HepG2 (cell line): ENCODE results near the gene PIK3C2B. TPM values are rescaled to one million over a fixed set of nuclear protein-coding genes. Genes with fewer than 3 reads are reported as not detected.

Experiments
- EED ChIP-seq: sonication (generic); formaldehyde crosslinking; IDR thresholded peaks from 2 replicates; pipeline ENCODE4 v1.5.0; 2020; ENCODE audit warnings: mild to moderate bottlenecking, missing genetic modification reagents
- ETS1 ChIP-seq: sonication (generic); formaldehyde crosslinking; IDR thresholded peaks from 2 replicates; pipeline ENCODE4 v1.4.0; 2020; ENCODE audit warnings: missing genetic modification reagents
- FOXA3 ChIP-seq: IDR thresholded peaks from 2 replicates; pipeline ENCODE4 v1.6.1; 2016; ENCODE audit warnings: missing genetic modification reagents, missing compliant biosample characterization
- HDAC6 ChIP-seq: fragments of 200-600 bp; sonication (generic); IDR thresholded peaks from 2 replicates; pipeline ENCODE4 v1.7.0; 2017; ENCODE audit warnings: mild to moderate bottlenecking, antibody characterized with exemption, low read length, low read depth
- KLF11 ChIP-seq: IDR thresholded peaks from 2 replicates; pipeline ENCODE4 v1.6.1; 2016; ENCODE audit warnings: missing compliant biosample characterization
- MZF1 ChIP-seq: sonication (generic); formaldehyde crosslinking; IDR thresholded peaks from 2 replicates; pipeline ENCODE4 v1.8.1; 2023; ENCODE audit warnings: mild to moderate bottlenecking, missing genetic modification reagents, borderline replicate concordance
- REPIN1 ChIP-seq: sonication (generic); formaldehyde crosslinking; IDR thresholded peaks from 2 replicates; pipeline ENCODE4 v1.8.0; 2022; ENCODE audit warnings: missing genetic modification reagents, low read depth, mild to moderate bottlenecking, borderline replicate concordance
- ZBTB40 ChIP-seq, 2 experiments: fragments of 450-650 bp in 1 of 2; sonication (generic) in 1 of 2; formaldehyde crosslinking in 1 of 2; IDR thresholded peaks; 2 replicates each; pipeline versions ENCODE4 v1.6.1 to v1.8.0; 2016 to 2022; ENCODE audit warnings: antibody characterized with exemption in 1 of 2, mild to moderate bottlenecking in 1 of 2, missing genetic modification reagents in 1 of 2
- ZBTB43 ChIP-seq: sonication (generic); formaldehyde crosslinking; conservative IDR thresholded peaks from 2 replicates; pipeline ENCODE4 v1.4.0; 2020; ENCODE audit warnings: missing genetic modification reagents
- ZFP90 ChIP-seq: sonication (generic); formaldehyde crosslinking; IDR thresholded peaks from 2 replicates; pipeline ENCODE4 v1.8.0; 2022; ENCODE audit warnings: missing genetic modification reagents, mild to moderate bottlenecking, inconsistent platforms, borderline replicate concordance
- ZNF564 ChIP-seq: sonication (generic); formaldehyde crosslinking; IDR thresholded peaks from 2 replicates; pipeline ENCODE4 v1.8.1; 2023; ENCODE audit warnings: mild to moderate bottlenecking, missing genetic modification reagents
- polyA plus RNA-seq, 8 experiments: library from polyadenylated mRNA; depleted of rRNA in 3 of 8; stranded (reverse) in 7 of 8; unstranded in 1 of 8; fragments of >200 nt; fragmentation: Illumina TruSeq in 4 of 8; extraction: Trizol in 4 of 8; gene quantifications; 2 replicates each; pipeline versions ENCODE4 v1.2.1 to v1.2.3, GENCODE V29; 2011 to 2016; ENCODE audit warnings: low read depth in 4 of 8, missing spikeins in 1 of 8, mixed read lengths in 1 of 8; ENCODE audit not compliant: insufficient read depth in 1 of 8
- total RNA-seq, 5 experiments: library from RNA; depleted of rRNA; stranded (reverse); fragments of >200 nt; fragmentation: Illumina TruSeq; extraction: Trizol; gene quantifications; 2 replicates each; pipeline ENCODE4 v1.2.3, GENCODE V29; 2016; ENCODE audit warnings: low read depth in 1 of 5
- TF ChIP-seq, protein P1 (sequence below): sonication (generic); formaldehyde crosslinking; IDR thresholded peaks from 2 replicates; pipeline ENCODE4 v1.8.1; 2022; ENCODE audit warnings: mild to moderate bottlenecking, missing genetic modification reagents
- TF ChIP-seq, protein P2 (sequence below): sonication (generic); formaldehyde crosslinking; IDR thresholded peaks from 2 replicates; pipeline ENCODE4 v1.4.0; 2020; ENCODE audit warnings: missing genetic modification reagents

Gene PIK3C2B
- total and polyA plus RNA-seq, 2 of the 13 experiments (the other 11 are each of a cell fraction or from before 2014, with no cell fraction given), result 3.4 to 4.5 TPM

GRCh38 chr1:204506201-204506968, 11.8 kb upstream of the PIK3C2B start (continued):
- 0 out of 2 replicates have a peak, but pooled peaks have one; percentile 19 for TF ChIP-seq ZBTB40 (IDR thresholded peaks at IDR 0.05)
- no peak for TF ChIP-seq ZBTB40 (CRISPR knock-in tag; IDR thresholded peaks at IDR 0.05)
- TF ChIP-seq KLF11 (CRISPR knock-in tag), result no peak
- TF ChIP-seq, protein P1, sequence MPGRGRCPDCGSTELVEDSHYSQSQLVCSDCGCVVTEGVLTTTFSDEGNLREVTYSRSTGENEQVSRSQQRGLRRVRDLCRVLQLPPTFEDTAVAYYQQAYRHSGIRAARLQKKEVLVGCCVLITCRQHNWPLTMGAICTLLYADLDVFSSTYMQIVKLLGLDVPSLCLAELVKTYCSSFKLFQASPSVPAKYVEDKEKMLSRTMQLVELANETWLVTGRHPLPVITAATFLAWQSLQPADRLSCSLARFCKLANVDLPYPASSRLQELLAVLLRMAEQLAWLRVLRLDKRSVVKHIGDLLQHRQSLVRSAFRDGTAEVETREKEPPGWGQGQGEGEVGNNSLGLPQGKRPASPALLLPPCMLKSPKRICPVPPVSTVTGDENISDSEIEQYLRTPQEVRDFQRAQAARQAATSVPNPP (CRISPR knock-in tag), result no peak
- TF ChIP-seq ZNF564 (CRISPR knock-in tag), result no peak
- TF ChIP-seq FOXA3 (CRISPR knock-in tag), result no peak
- TF ChIP-seq, protein P2, sequence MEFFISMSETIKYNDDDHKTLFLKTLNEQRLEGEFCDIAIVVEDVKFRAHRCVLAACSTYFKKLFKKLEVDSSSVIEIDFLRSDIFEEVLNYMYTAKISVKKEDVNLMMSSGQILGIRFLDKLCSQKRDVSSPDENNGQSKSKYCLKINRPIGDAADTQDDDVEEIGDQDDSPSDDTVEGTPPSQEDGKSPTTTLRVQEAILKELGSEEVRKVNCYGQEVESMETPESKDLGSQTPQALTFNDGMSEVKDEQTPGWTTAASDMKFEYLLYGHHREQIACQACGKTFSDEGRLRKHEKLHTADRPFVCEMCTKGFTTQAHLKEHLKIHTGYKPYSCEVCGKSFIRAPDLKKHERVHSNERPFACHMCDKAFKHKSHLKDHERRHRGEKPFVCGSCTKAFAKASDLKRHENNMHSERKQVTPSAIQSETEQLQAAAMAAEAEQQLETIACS (CRISPR knock-in tag), result no peak
- 0 out of 2 replicates have a peak, but pooled peaks have one; percentile 1 for TF ChIP-seq ETS1 (CRISPR knock-in tag)
- TF ChIP-seq HDAC6, result no peak
- TF ChIP-seq EED (CRISPR knock-in tag), result no peak
- no peak for TF ChIP-seq REPIN1
- TF ChIP-seq ZBTB43 (CRISPR knock-in tag), result no peak
- TF ChIP-seq MZF1 (CRISPR knock-in tag), result no peak
- TF ChIP-seq ZFP90 (CRISPR knock-in tag), result no peak
